H9 (cell line): ENCODE data around the gene ARHGAP26. TPM values are rescaled to one million over a fixed set of nuclear protein-coding genes. Genes with fewer than 3 reads are reported as not detected.
A peak's percentile ranks its signal among the peaks of the same experiment; 100 is the strongest.

Experiments used
- DNase-seq: peaks from one replicate; pipeline ENCODE4 v3.0.0-alpha.2; 2017
- H2AFZ ChIP-seq: one replicate; pipeline ENCODE4 v1.6.1; 2013; ENCODE audit warnings: mild to moderate bottlenecking, low read length, control low read depth, moderate library complexity
- H2AK5ac ChIP-seq: 2 replicates; pipeline ENCODE4 v1.6.1; 2013; ENCODE audit warnings: low read length, control low read depth, mixed read lengths; ENCODE audit not compliant: insufficient read length
- H2BK120ac ChIP-seq: one replicate; pipeline ENCODE4 v1.6.1; 2013; ENCODE audit warnings: low read depth, mild to moderate bottlenecking, low read length, control low read depth, inconsistent platforms; ENCODE audit not compliant: poor library complexity, severe bottlenecking
- H2BK12ac ChIP-seq: 2 replicates; pipeline ENCODE4 v1.6.1; 2013; ENCODE audit warnings: low read length, control low read depth, mixed read lengths, low read depth; ENCODE audit not compliant: insufficient read length
- H2BK15ac ChIP-seq: 2 replicates; pipeline ENCODE4 v1.6.1; 2013; ENCODE audit warnings: low read depth, low read length, control low read depth
- H2BK20ac ChIP-seq: one replicate; pipeline ENCODE4 v1.6.1; 2013; ENCODE audit warnings: low read depth, mild to moderate bottlenecking, low read length, control low read depth, inconsistent platforms; ENCODE audit not compliant: poor library complexity, severe bottlenecking
- H2BK5ac ChIP-seq: 2 replicates; pipeline ENCODE4 v1.6.1; 2013; ENCODE audit warnings: low read length, control low read depth, mixed read lengths; ENCODE audit not compliant: insufficient read length
- H3K14ac ChIP-seq: 2 replicates; pipeline ENCODE4 v1.6.1; 2013; ENCODE audit warnings: low read length, control low read depth; ENCODE audit not compliant: insufficient read depth
- H3K18ac ChIP-seq: 2 replicates; pipeline ENCODE4 v1.6.1; 2013; ENCODE audit warnings: low read depth, mild to moderate bottlenecking, mixed read lengths, low read length, control low read depth; ENCODE audit not compliant: insufficient read length
- H3K23ac ChIP-seq: 2 replicates; pipeline ENCODE4 v1.6.1; 2013; ENCODE audit warnings: low read length, control low read depth, mixed read lengths, low read depth; ENCODE audit not compliant: insufficient read length
- H3K23me2 ChIP-seq: 2 replicates; pipeline ENCODE4 v1.6.1; 2013; ENCODE audit warnings: low read depth, mild to moderate bottlenecking, mixed read lengths, low read length, control low read depth; ENCODE audit not compliant: insufficient read length, poor library complexity, severe bottlenecking
- H3K27ac ChIP-seq: 2 replicates; pipeline ENCODE4 v1.5.1; 2013; ENCODE audit warnings: low read length, control low read depth, mixed read lengths, low read depth; ENCODE audit not compliant: insufficient read length
- H3K27me3 ChIP-seq: 2 replicates; pipeline ENCODE4 v1.6.1; 2013; ENCODE audit warnings: low read length, control low read depth, inconsistent platforms; ENCODE audit not compliant: insufficient read depth
- H3K4ac ChIP-seq: 2 replicates; pipeline ENCODE4 v1.6.1; 2013; ENCODE audit warnings: low read depth, mild to moderate bottlenecking, control low read depth, inconsistent platforms, low read length, moderate library complexity
- H3K4me1 ChIP-seq: 2 replicates; pipeline ENCODE4 v1.6.1; 2013; ENCODE audit warnings: low read length, control low read depth, inconsistent platforms; ENCODE audit not compliant: insufficient read depth
- H3K4me2 ChIP-seq: 2 replicates; pipeline ENCODE4 v1.6.1; 2013; ENCODE audit warnings: low read length, control low read depth, mixed read lengths; ENCODE audit not compliant: insufficient read length, insufficient read depth
- H3K56ac ChIP-seq: 2 replicates; pipeline ENCODE4 v1.6.1; 2013; ENCODE audit warnings: low read depth, mild to moderate bottlenecking, mixed read lengths, low read length, control low read depth; ENCODE audit not compliant: insufficient read length
- H3K79me1 ChIP-seq: 2 replicates; pipeline ENCODE4 v1.6.1; 2013; ENCODE audit warnings: low read depth, mild to moderate bottlenecking, moderate library complexity, low read length, control low read depth, inconsistent platforms; ENCODE audit not compliant: insufficient read depth, poor library complexity, severe bottlenecking
- H3K79me2 ChIP-seq: 2 replicates; pipeline ENCODE4 v1.6.1; 2013; ENCODE audit warnings: low read length, control low read depth, inconsistent platforms; ENCODE audit not compliant: insufficient read depth
- H3K9ac ChIP-seq: 2 replicates; pipeline ENCODE4 v1.6.1; 2013; ENCODE audit warnings: low read length, control low read depth, mixed read lengths; ENCODE audit not compliant: insufficient read length; ENCODE audit errors: extremely low read depth
- H3K9me3 ChIP-seq: one replicate; pipeline ENCODE4 v1.6.1; 2013; ENCODE audit warnings: low read depth, low read length, inconsistent platforms; ENCODE audit not compliant: control insufficient read depth
- H3T11ph ChIP-seq: one replicate; pipeline ENCODE4 v1.6.1; 2013; ENCODE audit warnings: mild to moderate bottlenecking, low read length, control low read depth, inconsistent platforms
- H4K20me1 ChIP-seq: one replicate; pipeline ENCODE4 v1.6.1; 2013; ENCODE audit not compliant: control insufficient read depth, insufficient read length, insufficient read depth
- H4K5ac ChIP-seq: 2 replicates; pipeline ENCODE4 v1.6.1; 2013; ENCODE audit warnings: low read depth, mild to moderate bottlenecking, mixed read lengths, low read length, control low read depth; ENCODE audit not compliant: insufficient read length
- H4K8ac ChIP-seq: replicated peaks from 2 replicates; pipeline ENCODE4 v1.6.1; 2013; ENCODE audit warnings: low read length, control low read depth, mixed read lengths, low read depth; ENCODE audit not compliant: insufficient read length
- H4K91ac ChIP-seq: 2 replicates; pipeline ENCODE4 v1.6.1; 2013; ENCODE audit warnings: low read depth, mild to moderate bottlenecking, moderate library complexity, mixed read lengths, low read length, control low read depth; ENCODE audit not compliant: insufficient read length
- H3K27ac Mint-ChIP-seq, 3 experiments: 2 replicates in 2 of 3; 3 replicates in 1 of 3; pipeline ENCODE4 v1.8.0; 2020 to 2021; ENCODE audit warnings: mixed read lengths in 3 of 3, mild to moderate bottlenecking in 1 of 3, moderate library complexity in 1 of 3
- H3K27me3 Mint-ChIP-seq: 2 replicates; pipeline ENCODE4 v1.8.0; 2021; ENCODE audit warnings: low read depth, mild to moderate bottlenecking, moderate library complexity, mixed read lengths
- H3K36me3 Mint-ChIP-seq, 3 experiments: 2 replicates in 2 of 3; 3 replicates in 1 of 3; pipeline ENCODE4 v1.8.0; 2020 to 2021; ENCODE audit warnings: low read depth in 3 of 3, mixed read lengths in 3 of 3; ENCODE audit not compliant: insufficient read depth in 1 of 3
- H3K4me1 Mint-ChIP-seq, 2 experiments: 2 replicates each; pipeline ENCODE4 v1.8.0; 2020; ENCODE audit warnings: mixed read lengths in 2 of 2
- H3K4me3 Mint-ChIP-seq, 2 experiments: 2 replicates in 1 of 2; 3 replicates in 1 of 2; pipeline ENCODE4 v1.8.0; 2020 to 2021; ENCODE audit warnings: mild to moderate bottlenecking in 2 of 2, mixed read lengths in 2 of 2, moderate library complexity in 1 of 2
- H3K9me3 Mint-ChIP-seq, 2 experiments: 2 replicates in 1 of 2; 3 replicates in 1 of 2; pipeline ENCODE4 v1.8.0; 2020; ENCODE audit warnings: mild to moderate bottlenecking in 2 of 2, mixed read lengths in 2 of 2, moderate library complexity in 1 of 2
- CTCF ChIP-seq: fragments of 200-600 bp; sonication (generic); conservative IDR thresholded peaks from 3 replicates; pipeline ENCODE4 v1.8.0; 2021; ENCODE audit warnings: antibody characterized with exemption, mild to moderate bottlenecking
- WGBS: extraction: QIAGEN DNeasy Blood & Tissue Kit; methylation state at CpG from one replicate; pipeline ENCODE4 v1.1.7; 2013; ENCODE audit warnings: missing lambda C conversion rate, low lambda C conversion rate, mixed read lengths; ENCODE audit not compliant: insufficient read length; ENCODE audit errors: extremely low coverage; 5-methylcytosine and 5-hydroxymethylcytosine counted together
- total RNA-seq: library from RNA; stranded (reverse); gene quantifications from 2 replicates; pipeline ENCODE4 v1.2.1, GENCODE V29; 2021

Gene ARHGAP26
- total RNA-seq, 1 experiment from 2014 or later: 13.8 TPM

GRCh38 chr5:142849880-142850279 is 79.7 kb downstream of the ARHGAP26 start:
- H2AFZ ChIP-seq: no peak overlapping the region
- H3K4me2 ChIP-seq: no peak overlapping the region
- H3K14ac ChIP-seq: no peak overlapping the region; the same call in 1 of the 2 replicates
- H2BK20ac ChIP-seq: no peak overlapping the region
- no peaks in the 10 kb centered on the region for H4K20me1 ChIP-seq
- no peak overlapping the region for H2BK120ac ChIP-seq
- H3K56ac ChIP-seq: no peak overlapping the region
- H3K18ac ChIP-seq: no peak overlapping the region
- no peak overlapping the region for H2BK5ac ChIP-seq
- H3K27me3 ChIP-seq: no peaks in the 10 kb centered on the region
- peaks cover 52 to 57% of the 10 kb centered on the region in 2 experiments for H3K4me1 Mint-ChIP-seq
- H3K36me3 Mint-ChIP-seq: no peaks in the 10 kb centered on the region
- no peak overlapping the region for H3K27ac ChIP-seq
- H3K27ac Mint-ChIP-seq: peak overlapping the region in 2 of 3 experiments; percentile 35 to 36; a peak in 1 of 7 replicates
- DNase-seq: no peak
- no peak overlapping the region for H2AK5ac ChIP-seq
- no peak overlapping the region; a peak in 2 of 5 replicates for H3K4me3 Mint-ChIP-seq
- H3K23ac ChIP-seq: no peak overlapping the region
- H3K9me3 Mint-ChIP-seq: no peaks in the 10 kb centered on the region; a peak in 2 of 5 replicates
- H3K79me1 ChIP-seq: no peaks in the 10 kb centered on the region
- no peaks in the 10 kb centered on the region for H3K9me3 ChIP-seq
- no peaks in the 10 kb centered on the region for H3K27me3 Mint-ChIP-seq
- H3K4me1 ChIP-seq: peaks cover 9% of the 10 kb centered on the region; the same call in 1 of the 2 replicates
- no peak overlapping the region for H3T11ph ChIP-seq
- H4K8ac ChIP-seq: no peak overlapping the region
- no CpG with 5 or more reads among the region's 3 CpGs for WGBS
- no peak overlapping the region for H3K4ac ChIP-seq
- H3K9ac ChIP-seq: no peak overlapping the region
- no peaks in the 10 kb centered on the region for H3K79me2 ChIP-seq
- no peak overlapping the region for H2BK15ac ChIP-seq
- no peak for TF ChIP-seq CTCF
- H4K5ac ChIP-seq: no peak overlapping the region
- H2BK12ac ChIP-seq: no peak overlapping the region
- no peak overlapping the region for H4K91ac ChIP-seq
- no peaks in the 10 kb centered on the region for H3K23me2 ChIP-seq
